H7 (cell line): ENCODE results near the gene PDE11A. TPM values are rescaled to one million over a fixed set of nuclear protein-coding genes. Genes with fewer than 3 reads are reported as not detected.

Source experiments
- DNase-seq: peaks from one replicate; pipeline ENCODE4 v3.0.0; 2012
- H3K27me3 ChIP-seq: 2 replicates; pipeline ENCODE4 v1.6.0; 2011; ENCODE audit warnings: mild to moderate bottlenecking, low read length; ENCODE audit not compliant: control insufficient read depth, insufficient read depth
- H3K36me3 ChIP-seq: replicated peaks from 2 replicates; pipeline ENCODE4 v1.5.1; 2011; ENCODE audit warnings: low read length; ENCODE audit not compliant: control insufficient read depth, insufficient read depth
- H3K4me3 ChIP-seq: 2 replicates; pipeline ENCODE4 v1.5.1; 2011; ENCODE audit warnings: low read depth, mild to moderate bottlenecking, control low read depth, low read length, moderate library complexity; ENCODE audit not compliant: insufficient read depth
- total RNA-seq: library from RNA; depleted of rRNA; stranded (reverse); fragments of >200 nt; shearing (Covaris generic); gene quantifications from 2 replicates; pipeline ENCODE4 v1.2.3, GENCODE V29; 2014

PDE11A gene
- total RNA-seq, 1 experiment from 2014 or later = 1.2 TPM

- Histone ChIP-seq H3K36me3 (no peaks in the 10 kb centered on the region), H3K27me3 (no peaks in the 10 kb centered on the region), H3K4me3 (no peak overlapping the region)
- DNase-seq = no peak
These were observed 190.1 kb downstream of the PDE11A start for GRCh38 chr2:177882501-177882900.

GRCh38 chr2:177881921-177882320 is 190.7 kb downstream of the PDE11A start:
- Histone ChIP-seq H3K27me3 (no peaks in the 10 kb centered on the region), H3K36me3 (no peaks in the 10 kb centered on the region), H3K4me3 (no peak overlapping the region)
- DNase-seq = no peak

- no peaks in the 10 kb centered on the region for H3K27me3 ChIP-seq
- no peaks in the 10 kb centered on the region for H3K36me3 ChIP-seq
- DNase-seq = no peak
- no peak overlapping the region for H3K4me3 ChIP-seq
These were observed 191.4 kb downstream of the PDE11A start for GRCh38 chr2:177881008-177881747.

GRCh38 chr2:177880285-177880684 is 192.3 kb downstream of the PDE11A start:
- H3K36me3 ChIP-seq = no peaks in the 10 kb centered on the region
- no peaks in the 10 kb centered on the region for H3K27me3 ChIP-seq
- no peak overlapping the region for H3K4me3 ChIP-seq
- no peak for DNase-seq

DNA sequence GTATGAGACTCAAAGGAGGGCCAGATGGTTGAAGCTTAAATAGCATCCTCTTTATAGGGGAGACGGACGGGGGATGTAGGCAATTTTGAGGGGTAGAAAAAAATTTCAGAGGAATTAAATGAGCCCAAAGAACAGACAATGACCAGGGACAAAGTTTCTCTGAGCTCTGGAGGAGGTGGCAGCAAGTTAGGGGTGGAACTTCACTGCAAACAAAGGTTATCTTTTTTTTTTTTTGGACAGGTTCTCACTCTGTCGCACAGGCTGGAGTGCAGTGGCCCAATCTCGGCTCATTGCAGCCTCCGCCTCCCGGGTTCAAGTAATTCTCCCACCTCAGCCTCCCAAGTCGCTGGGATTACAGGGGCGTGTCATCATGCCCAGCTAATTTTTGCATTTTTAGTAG is 195.6 kb downstream of the PDE11A start:
- Histone ChIP-seq H3K36me3 (no peaks in the 10 kb centered on the region), H3K27me3 (no peaks in the 10 kb centered on the region), H3K4me3 (no peak overlapping the region)
- DNase-seq = no peak

GRCh38 chr2:177874686-177875085 is 197.9 kb downstream of the PDE11A start:
- H3K27me3 ChIP-seq = no peaks in the 10 kb centered on the region
- DNase-seq = no peak
- no peak overlapping the region for H3K4me3 ChIP-seq
- H3K36me3 ChIP-seq = no peaks in the 10 kb centered on the region

DNA sequence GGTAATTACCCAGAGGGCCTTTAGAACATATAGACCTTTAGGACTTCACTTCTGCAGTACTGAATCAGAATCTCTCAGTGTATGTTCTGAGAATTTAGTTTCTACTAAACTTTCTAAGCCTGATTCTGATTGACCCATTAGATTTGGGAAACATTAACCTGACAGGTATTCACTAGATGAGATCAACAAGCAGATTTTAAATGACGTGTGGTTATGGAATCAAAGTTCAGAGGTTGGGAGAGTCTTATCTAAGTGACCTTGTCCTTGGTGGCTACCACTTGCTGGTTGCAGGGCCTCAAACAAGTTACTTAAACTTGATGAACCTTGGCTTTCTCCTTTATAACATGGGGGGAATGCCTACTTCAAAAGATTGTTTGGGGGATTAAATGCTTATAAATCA is 198.7 kb downstream of the PDE11A start:
- no peaks in the 10 kb centered on the region for H3K27me3 ChIP-seq
- H3K36me3 ChIP-seq = no peaks in the 10 kb centered on the region
- DNase-seq = no peak
- no peak overlapping the region for H3K4me3 ChIP-seq

GRCh38 chr2:177872286-177872685 is 200.3 kb downstream of the PDE11A start:
- Histone ChIP-seq H3K27me3 (no peaks in the 10 kb centered on the region), H3K36me3 (no peaks in the 10 kb centered on the region), H3K4me3 (no peak overlapping the region)
- DNase-seq = no peak

DNA sequence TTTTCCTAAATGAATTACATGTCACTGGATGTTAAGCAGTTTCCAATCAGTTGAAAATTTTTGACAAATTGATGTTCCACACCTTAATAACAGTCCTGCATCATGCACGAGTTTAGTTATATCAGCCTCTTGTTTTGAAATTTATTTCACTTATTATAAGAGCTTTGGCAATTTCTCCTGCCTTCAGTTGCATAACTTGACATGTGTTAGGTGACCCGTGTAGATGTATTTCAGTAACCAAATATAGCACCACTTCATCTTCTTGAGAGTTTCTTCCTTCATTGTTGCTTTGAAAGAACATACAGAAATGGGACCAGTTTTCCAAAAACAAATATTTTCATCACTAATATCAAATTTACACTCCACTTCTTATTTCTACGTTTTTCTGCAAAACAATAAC is 202.7 kb downstream of the PDE11A start:
- Histone ChIP-seq H3K4me3 (no peak overlapping the region), H3K36me3 (no peaks in the 10 kb centered on the region), H3K27me3 (no peaks in the 10 kb centered on the region)
- no peak for DNase-seq

DNA sequence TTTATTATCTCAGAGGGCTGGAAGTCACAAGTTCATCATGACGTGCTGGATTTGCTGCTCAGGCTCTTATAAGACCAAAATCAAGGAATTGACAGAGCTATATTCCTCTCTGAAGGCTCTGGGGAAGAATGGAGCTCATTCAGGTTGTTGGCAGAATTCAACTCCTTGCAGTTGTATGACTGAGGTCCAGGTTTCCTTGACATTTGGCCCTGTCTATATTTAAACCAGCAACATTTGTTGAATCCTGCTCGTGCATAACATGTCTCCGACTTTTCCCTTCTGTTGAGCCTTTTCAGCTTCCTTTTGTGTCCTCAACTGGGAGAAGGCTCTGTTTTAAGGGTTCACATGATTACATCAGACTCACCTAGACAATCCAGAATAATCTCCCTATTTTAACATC is 203.4 kb downstream of the PDE11A start:
- H3K27me3 ChIP-seq = no peaks in the 10 kb centered on the region
- H3K36me3 ChIP-seq = no peaks in the 10 kb centered on the region
- H3K4me3 ChIP-seq = no peak overlapping the region
- DNase-seq = no peak

DNA sequence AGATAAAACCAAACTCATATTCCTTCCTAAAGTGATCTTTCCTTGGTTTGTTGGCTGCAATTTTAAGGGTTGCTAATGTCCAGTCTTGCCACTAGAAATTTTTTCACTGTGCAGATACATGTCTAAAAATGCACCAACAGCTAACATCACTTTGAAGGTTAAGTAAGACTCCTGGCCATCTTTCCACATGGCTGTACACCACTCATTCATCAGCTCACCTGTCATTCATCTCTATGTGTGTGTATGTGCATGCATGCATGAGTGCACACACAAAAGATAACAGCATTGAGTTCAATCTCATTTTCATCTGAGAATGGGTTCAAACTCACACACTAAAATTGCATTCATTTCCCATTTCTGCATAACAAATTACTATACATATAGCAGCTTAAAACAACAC is 203.8 kb downstream of the PDE11A start:
- no peaks in the 10 kb centered on the region for H3K36me3 ChIP-seq
- no peaks in the 10 kb centered on the region for H3K27me3 ChIP-seq
- no peak for DNase-seq
- H3K4me3 ChIP-seq = no peak overlapping the region

- H3K36me3 ChIP-seq = no peaks in the 10 kb centered on the region
- no peak overlapping the region for H3K4me3 ChIP-seq
- peaks cover 2% of the 10 kb centered on the region; the same call in 1 of the 2 replicates for H3K27me3 ChIP-seq
- no peak for DNase-seq
These were observed 215.0 kb downstream of the PDE11A start for GRCh38 chr2:177857538-177857937.

DNA sequence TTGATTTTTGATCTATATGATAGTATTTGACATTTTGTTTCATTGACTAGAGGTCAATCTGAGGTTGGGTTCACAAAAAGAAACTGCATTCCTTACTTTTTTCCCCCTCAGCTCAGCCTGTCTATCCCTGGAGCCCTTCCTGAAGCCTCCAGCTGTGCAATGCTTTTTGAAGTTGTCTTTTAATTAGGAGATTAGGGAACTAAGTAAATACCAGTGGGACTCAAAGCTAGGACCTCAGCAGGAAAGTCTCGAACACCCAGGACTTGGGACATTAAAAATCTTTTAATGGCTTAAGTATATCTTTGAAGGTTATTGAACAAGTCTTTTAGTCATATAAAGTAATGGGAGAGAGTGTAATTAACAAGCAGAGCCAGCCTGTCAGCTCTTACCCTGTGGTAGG is 220.2 kb downstream of the PDE11A start:
- DNase-seq = peak; percentile 32
- Histone ChIP-seq H3K27me3 (peaks cover 2% of the 10 kb centered on the region; the same call in 1 of the 2 replicates), H3K36me3 (no peaks in the 10 kb centered on the region), H3K4me3 (no peak overlapping the region)

DNA sequence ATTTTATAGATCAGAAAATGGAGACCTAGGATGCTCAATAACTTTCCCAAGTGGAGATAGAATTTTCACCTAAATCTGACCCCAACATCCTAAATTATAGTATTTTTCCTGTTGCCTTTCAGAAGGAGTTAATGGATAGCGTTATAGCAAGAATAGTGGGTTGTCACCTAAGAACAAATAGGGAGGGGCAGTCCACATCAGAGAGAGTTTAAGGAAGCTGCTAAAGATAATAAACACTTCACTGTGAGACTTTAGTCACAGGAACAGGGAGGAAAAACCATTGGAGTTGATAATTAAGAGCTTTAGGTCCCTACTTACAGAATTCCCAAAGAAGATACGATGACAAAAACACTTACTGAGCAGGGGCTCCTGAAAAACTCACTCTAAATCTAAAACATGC is 229.4 kb downstream of the PDE11A start:
- no peak for DNase-seq

DNA sequence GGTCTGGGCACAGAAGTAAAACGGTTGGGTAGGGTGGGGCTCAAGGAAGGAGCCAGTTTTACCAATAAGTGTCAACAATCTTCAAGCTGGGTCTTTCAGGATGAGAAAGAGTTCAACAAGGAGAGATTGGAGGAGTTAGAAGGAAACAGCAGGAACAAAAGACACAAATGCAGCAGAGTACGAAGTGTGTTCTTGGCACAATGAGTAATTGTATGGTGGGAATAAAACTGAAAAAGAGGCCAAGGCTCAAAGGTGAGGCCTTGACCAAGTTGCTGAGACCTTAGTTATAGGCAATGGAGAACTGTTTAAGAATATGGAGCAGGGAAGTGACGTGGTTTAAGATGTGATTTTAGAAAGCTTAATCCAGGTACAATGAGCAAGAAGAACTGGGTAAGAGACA is 230.3 kb downstream of the PDE11A start:
- no peak overlapping the region for H3K4me3 ChIP-seq
- H3K36me3 ChIP-seq = no peaks in the 10 kb centered on the region
- DNase-seq = no peak
- H3K27me3 ChIP-seq = no peaks in the 10 kb centered on the region

More for the DNA sequence above, 229.4 kb downstream of the PDE11A start:
- H3K4me3 ChIP-seq = no peak overlapping the region
- no peaks in the 10 kb centered on the region for H3K27me3 ChIP-seq
- no peaks in the 10 kb centered on the region for H3K36me3 ChIP-seq
